Measurements from ENCODE around the gene ODAD3. TPM values are rescaled to one million over a fixed set of nuclear protein-coding genes. Genes with fewer than 3 reads are reported as not detected.

ODAD3 gene
- total and polyA plus RNA-seq, 10 of the 15 experiments (the other 5 are each of a cell fraction or from before 2014, with no cell fraction given): 0.11 to 0.39 (median 0.28) TPM; not detected in 7

DNA sequence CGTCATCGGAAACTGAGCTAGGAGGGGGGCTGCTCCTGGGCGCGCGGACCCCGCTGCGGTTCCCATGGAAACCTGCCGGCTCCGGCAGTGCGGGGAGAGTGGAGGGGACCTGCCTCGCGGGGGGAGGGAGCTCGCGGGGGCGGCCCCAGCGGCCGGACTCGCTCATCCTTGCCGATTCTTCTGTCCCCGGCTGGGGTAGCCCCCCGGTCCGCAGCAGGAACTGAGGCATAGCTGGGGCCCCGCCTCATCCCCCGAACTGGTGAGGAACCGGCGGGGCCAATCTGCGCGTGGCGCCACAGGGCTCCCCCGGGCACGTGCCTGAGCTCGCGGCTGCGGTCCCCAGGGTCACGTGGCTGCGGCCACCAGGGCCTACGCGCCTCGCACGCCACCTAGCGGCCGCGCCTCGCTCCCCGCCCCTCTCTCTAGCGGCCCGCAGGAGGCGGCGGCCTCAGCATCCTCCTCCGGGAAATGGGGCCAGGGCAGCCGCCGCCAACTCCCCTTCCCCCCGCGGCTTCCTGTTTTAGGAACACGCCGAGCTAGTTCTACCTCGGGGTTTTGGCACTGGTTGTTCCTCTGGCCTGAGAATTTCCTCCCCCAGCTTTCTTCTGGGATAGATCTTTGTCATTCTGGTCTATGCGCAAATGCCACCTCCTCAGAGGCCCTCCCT is 47.6 kb upstream of the ODAD3 start:
- ChIA-PET CTCF (interaction anchor here (0.5 to 3.3 kb wide), 43 partner anchors 8 to 540 kb away, joined by 3 to 76 read pairs (median 5); partner anchors contain the start of genes CCDC159, ECSIT, ODAD3 and PRKCSH), RAD21 (ENCODE audit: unreplicated experiment) (interaction anchor here (0.7 to 2.2 kb wide), 27 partner anchors 9 to 239 kb away, joined by 3 to 43 read pairs (median 4); partner anchors contain the start of genes CCDC159, ECSIT, ELOF1 and ODAD3), POLR2A (interaction anchor here (0.8 to 1.8 kb wide), 7 partner anchors 30 to 326 kb away, joined by 3 to 12 read pairs (median 5); partner anchors contain the start of genes CCDC159, ECSIT, SWSAP1 and TMEM205), SMC1A (ENCODE audit: uncharacterized antibody, unreplicated experiment) (interaction anchor here (0.9 to 2.4 kb wide), 20 partner anchors 9 to 447 kb away, joined by 3 to 30 read pairs (median 4); partner anchors contain the start of genes CCDC159, ELOF1, SWSAP1 and TMEM205)
- no peaks in the 10 kb centered on the region for H3K36me3 ChIP-seq (ENCODE audit: control insufficient read depth in 2 of 2, insufficient read depth in 2 of 2, low read length in 1 of 2)
- peak; percentile 50 for DNase-seq (ENCODE audit: low read depth, low spot score)
- peaks cover 8 to 10% of the 10 kb centered on the region in 2 experiments for H3K27me3 ChIP-seq (replicated peaks in 1 of 2; ENCODE audit: control insufficient read depth in 2 of 2, insufficient read depth in 2 of 2, low read length in 1 of 2)
- H3K4me2 ChIP-seq (ENCODE audit: control insufficient read depth, insufficient read depth): peak overlapping the region; percentile 87
- in situ Hi-C loops (cut with MboI): no loop called here
- intact Hi-C loops (cut with micrococcal nuclease; ENCODE audit: unreplicated experiment): loop anchor here (1.0 to 2.0 kb wide), 3 partner anchors 47 to 190 kb away; partner anchors contain the start of genes ODAD3 and PRKCSH
- peaks cover 19% of the 10 kb centered on the region for H3K4me1 ChIP-seq (ENCODE audit: control insufficient read depth, insufficient read depth, low read length)
- peak overlapping the region; percentile 40; the same call in 1 of the 2 replicates for H3K4me3 ChIP-seq
- no peaks in the 10 kb centered on the region; the same call in 2 of the 3 replicates for H3K9me3 ChIP-seq (replicated peaks; ENCODE audit: control insufficient read depth, insufficient read depth, low read length)
- H3K9ac ChIP-seq (ENCODE audit: control insufficient read depth, insufficient read depth, low read length): 0 out of 2 replicates have a peak overlapping the region, but pooled peaks have one; percentile 22
- H4K20me1 ChIP-seq (ENCODE audit: control insufficient read depth, insufficient read depth): no peaks in the 10 kb centered on the region
- H2AFZ ChIP-seq (ENCODE audit: control insufficient read depth, low read depth, low read length): peak overlapping the region; percentile 80
- peak; percentile 92 for FAIRE-seq
- WGBS (ENCODE audit: insufficient coverage, insufficient replicate concordance, low lambda C conversion rate, missing lambda C conversion rate): 1% methylated on average over 42 of the region's 58 CpGs
- no peak overlapping the region for H3K27ac ChIP-seq (ENCODE audit: control insufficient read depth, insufficient read depth)
- H3K79me2 ChIP-seq (ENCODE audit: control insufficient read depth, insufficient read depth, low read length): no peaks in the 10 kb centered on the region
- ATAC-seq: peak; percentile 95
- BruUV-seq (replicated peaks): no TSS peak
- TF ChIP-seq SPI1 (IDR thresholded peaks at IDR 0.05; ENCODE audit: borderline replicate concordance, insufficient read depth, low read depth, low read length) (no peak), POU2F2 (IDR thresholded peaks at IDR 0.05; ENCODE audit: borderline replicate concordance, low read depth, low read length) (peak; percentile 66; the same call in 2 of the 3 replicates), LARP7 (IDR thresholded peaks at IDR 0.05) (peak; percentile 92), NFIC (IDR thresholded peaks at IDR 0.05; ENCODE audit: low read depth, low read length) (no peak), MYC (IDR thresholded peaks at IDR 0.05; ENCODE audit: insufficient read depth, insufficient read length, insufficient replicate concordance, low read length, severe bottlenecking) (peak; percentile 86), KAT2A (conservative IDR thresholded peaks at IDR 0.05; ENCODE audit: control insufficient read depth, low read depth, low read length) (no peak), NRF1 (conservative IDR thresholded peaks at IDR 0.05; ENCODE audit: low read depth, low read length) (no peak), ZNF207 (IDR thresholded peaks at IDR 0.05; ENCODE audit: borderline replicate concordance) (peak; percentile 91; the same call in 1 of the 2 replicates), MEF2B (IDR thresholded peaks at IDR 0.05; ENCODE audit: partially characterized antibody, poor library complexity, severe bottlenecking) (peak; percentile 78), CHD4 (IDR thresholded peaks at IDR 0.05) (no peak), CBX3 (IDR thresholded peaks at IDR 0.05; ENCODE audit: borderline replicate concordance, low read depth) (no peak), TAF1 (IDR thresholded peaks at IDR 0.05; ENCODE audit: borderline replicate concordance, low read depth, low read length) (peak; percentile 28; the same call in 1 of the 2 replicates), EGR1 (IDR thresholded peaks at IDR 0.05; ENCODE audit: borderline replicate concordance in 1 of 2, low read depth in 2 of 2, low read length in 2 of 2) (peak in 1 of 2 experiments; percentile 47; a peak in 1 of 3 replicates), MTA2 (IDR thresholded peaks at IDR 0.05; ENCODE audit: low read depth) (no peak)
- TF ChIP-seq, protein P1, sequence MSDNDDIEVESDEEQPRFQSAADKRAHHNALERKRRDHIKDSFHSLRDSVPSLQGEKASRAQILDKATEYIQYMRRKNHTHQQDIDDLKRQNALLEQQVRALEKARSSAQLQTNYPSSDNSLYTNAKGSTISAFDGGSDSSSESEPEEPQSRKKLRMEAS (IDR thresholded peaks at IDR 0.05; ENCODE audit: low read depth, low read length): peak; percentile 98
- TF ChIP-seq, protein P2, sequence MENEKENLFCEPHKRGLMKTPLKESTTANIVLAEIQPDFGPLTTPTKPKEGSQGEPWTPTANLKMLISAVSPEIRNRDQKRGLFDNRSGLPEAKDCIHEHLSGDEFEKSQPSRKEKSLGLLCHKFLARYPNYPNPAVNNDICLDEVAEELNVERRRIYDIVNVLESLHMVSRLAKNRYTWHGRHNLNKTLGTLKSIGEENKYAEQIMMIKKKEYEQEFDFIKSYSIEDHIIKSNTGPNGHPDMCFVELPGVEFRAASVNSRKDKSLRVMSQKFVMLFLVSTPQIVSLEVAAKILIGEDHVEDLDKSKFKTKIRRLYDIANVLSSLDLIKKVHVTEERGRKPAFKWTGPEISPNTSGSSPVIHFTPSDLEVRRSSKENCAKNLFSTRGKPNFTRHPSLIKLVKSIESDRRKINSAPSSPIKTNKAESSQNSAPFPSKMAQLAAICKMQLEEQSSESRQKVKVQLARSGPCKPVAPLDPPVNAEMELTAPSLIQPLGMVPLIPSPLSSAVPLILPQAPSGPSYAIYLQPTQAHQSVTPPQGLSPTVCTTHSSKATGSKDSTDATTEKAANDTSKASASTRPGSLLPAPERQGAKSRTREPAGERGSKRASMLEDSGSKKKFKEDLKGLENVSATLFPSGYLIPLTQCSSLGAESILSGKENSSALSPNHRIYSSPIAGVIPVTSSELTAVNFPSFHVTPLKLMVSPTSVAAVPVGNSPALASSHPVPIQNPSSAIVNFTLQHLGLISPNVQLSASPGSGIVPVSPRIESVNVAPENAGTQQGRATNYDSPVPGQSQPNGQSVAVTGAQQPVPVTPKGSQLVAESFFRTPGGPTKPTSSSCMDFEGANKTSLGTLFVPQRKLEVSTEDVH (IDR thresholded peaks at IDR 0.05; ENCODE audit: low read depth, partially characterized antibody): no peak
- TF ChIP-seq, protein P3, sequence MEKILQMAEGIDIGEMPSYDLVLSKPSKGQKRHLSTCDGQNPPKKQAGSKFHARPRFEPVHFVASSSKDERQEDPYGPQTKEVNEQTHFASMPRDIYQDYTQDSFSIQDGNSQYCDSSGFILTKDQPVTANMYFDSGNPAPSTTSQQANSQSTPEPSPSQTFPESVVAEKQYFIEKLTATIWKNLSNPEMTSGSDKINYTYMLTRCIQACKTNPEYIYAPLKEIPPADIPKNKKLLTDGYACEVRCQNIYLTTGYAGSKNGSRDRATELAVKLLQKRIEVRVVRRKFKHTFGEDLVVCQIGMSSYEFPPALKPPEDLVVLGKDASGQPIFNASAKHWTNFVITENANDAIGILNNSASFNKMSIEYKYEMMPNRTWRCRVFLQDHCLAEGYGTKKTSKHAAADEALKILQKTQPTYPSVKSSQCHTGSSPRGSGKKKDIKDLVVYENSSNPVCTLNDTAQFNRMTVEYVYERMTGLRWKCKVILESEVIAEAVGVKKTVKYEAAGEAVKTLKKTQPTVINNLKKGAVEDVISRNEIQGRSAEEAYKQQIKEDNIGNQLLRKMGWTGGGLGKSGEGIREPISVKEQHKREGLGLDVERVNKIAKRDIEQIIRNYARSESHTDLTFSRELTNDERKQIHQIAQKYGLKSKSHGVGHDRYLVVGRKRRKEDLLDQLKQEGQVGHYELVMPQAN (conservative IDR thresholded peaks at IDR 0.05): peak; percentile 90

All from GM12878 (cell line).